GM21390 (cell line): ENCODE data around the gene KIF26B.

ENCODE experiments used
- ATAC-seq: cut with Tn5 transposase; IDR thresholded peaks from one replicate; pipeline ENCODE4 v1.9.1; 2021; ENCODE audit not compliant: unreplicated experiment

The KIF26B gene

DNA sequence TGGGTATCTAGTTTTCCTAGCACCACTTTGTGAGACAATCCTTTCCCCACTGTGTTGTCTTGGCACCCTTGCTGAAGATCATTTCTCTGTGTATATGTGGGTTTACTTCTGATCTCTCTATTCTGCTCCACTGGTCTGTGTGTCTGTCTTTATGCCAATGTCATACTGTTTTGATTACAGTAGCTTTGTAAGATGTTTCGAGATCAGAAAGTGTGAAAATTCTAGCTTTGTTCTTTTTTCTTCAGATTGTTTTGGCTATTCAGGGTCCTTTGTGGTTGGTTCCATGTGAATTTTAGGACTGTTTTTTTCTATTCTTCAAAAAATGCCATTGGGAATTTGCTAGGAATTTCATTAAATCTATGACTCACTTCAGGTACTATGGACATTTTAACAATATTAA is 116.2 kb downstream of the KIF26B start:
- ATAC-seq, result no peak

DNA sequence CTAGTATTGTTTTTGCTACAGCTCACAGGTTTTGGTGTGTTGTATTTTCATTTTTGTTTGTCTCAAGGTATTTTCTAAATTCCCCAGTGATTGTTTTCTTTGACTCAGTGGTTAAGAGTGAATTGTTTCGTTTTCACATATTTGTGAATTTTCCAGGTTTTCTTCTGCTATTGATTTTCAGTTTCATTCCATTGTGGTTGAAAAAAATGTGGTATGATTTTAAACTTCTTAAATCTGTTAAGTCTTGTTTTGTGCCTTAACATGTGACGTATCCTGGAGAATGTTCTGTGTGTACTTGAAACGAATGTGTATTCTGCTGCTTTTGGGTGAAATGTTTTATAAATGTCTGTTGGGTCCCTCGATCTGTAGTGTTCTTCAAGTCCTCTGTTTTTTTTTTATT is 117.9 kb downstream of the KIF26B start:
- no peak for ATAC-seq

DNA sequence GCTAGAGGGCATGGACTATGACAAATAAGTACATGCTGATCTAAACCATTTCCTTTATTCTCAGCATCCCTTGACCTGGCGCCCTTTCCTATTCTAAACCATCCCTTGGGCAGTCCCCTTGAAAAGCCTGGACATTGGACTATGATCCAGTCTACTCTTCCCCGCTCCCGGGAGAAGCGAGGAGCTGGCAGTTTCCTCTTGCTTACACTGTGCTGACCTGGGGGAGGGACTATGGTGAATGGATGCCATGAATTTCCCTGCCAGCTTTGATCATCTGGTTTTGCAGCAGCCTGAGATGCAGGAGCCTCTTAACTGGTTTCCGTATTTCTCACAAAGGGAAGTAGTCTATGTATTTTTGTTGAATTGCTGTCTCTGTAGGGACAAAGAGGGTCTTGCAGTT is 121.7 kb downstream of the KIF26B start:
- no peak for ATAC-seq

DNA sequence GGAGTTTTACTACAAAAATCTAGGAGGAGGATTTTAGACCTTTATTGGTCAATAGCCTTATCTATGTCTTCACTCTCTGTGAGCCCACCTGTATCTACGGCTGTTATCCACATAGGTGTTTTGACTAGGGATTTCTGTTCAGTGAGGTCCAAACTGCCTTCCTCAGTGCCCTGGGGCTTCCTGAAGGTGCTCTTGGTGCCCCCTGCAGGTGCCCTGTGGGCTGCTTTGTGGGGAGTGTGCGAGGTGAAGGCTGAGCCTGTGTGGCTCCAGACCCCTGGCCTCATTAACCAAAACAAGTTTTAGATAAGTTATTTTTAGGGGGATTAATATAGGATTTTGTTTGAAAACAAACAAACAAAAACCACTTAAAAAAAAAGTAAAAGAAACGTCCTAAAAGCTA is 122.5 kb downstream of the KIF26B start:
- no peak for ATAC-seq

DNA sequence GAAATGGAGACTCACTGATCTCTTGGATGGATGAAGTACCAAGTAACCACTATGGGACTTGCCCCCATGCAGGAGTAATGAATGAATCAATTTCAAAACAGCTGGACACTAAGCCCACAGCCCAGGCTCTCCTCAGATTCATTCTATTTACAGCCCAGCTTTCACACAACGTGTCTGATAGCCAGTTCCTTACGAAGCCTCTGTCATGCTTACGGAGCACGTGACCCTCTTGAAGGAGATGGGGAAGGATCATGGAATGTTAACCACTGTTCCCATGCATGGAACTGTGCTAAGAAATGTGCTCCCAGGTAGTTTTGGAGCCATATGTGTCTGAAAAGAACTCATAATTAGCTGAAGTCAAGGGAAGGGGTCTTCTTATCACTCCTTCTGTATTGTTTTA is 124.1 kb downstream of the KIF26B start:
- no peak for ATAC-seq

DNA sequence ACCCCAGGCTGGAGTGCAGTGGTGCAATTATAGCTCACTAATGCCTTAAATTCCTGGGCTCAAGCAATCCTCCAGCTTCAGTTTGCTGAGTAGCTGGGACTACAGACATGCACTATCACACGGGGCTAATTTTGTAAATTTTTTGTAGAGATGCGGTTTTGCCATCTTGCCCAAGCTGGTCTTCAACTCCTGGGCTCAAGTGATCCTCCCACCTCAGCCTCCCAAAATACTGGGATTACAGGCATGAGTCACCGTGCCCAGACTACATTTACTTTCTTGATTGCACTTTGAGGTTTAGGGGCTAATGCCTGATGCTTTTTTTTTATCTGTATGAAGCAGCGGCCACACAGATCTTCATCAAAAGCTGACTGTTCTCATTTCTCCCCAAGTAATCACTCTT is 124.6 kb downstream of the KIF26B start:
- no peak for ATAC-seq

DNA sequence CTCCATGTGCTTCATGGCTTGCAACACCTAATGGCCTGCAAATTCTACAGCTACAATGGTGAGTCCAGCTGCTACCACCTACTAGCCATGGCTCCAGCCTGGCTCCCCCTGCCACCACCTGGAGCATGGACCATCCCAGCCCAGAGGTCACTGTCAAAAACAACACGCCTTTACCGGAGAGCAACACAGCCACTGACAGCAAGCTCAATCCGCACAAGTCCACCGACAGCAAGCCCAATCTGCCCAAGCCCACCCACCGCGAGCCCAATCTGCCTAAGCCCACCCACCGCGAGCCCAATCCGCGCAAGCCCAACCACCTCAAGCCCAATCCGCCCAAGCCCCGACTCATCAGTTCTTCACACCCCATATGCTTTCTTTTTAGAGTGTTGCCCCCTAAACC is 128.2 kb downstream of the KIF26B start:
- ATAC-seq, result no peak

DNA sequence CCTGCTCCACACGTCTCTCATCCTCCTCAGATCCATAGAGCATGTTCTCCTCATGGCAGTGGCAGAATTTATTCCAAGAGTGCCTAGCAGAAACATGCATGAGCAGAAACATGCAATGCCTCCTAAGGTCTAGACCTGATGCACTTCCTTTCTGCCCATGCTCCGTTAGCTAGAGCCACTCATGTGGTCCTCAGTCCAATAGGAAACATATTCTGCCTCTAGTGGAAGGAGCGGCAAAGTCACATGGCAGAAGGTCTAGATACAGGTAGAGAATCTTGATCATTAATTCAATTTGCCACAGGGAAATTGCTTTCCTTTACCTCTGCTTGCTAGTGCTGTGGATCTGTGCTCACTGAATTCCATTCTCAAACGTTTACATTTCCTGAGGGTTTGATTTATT is 130.4 kb downstream of the KIF26B start:
- no peak for ATAC-seq

DNA sequence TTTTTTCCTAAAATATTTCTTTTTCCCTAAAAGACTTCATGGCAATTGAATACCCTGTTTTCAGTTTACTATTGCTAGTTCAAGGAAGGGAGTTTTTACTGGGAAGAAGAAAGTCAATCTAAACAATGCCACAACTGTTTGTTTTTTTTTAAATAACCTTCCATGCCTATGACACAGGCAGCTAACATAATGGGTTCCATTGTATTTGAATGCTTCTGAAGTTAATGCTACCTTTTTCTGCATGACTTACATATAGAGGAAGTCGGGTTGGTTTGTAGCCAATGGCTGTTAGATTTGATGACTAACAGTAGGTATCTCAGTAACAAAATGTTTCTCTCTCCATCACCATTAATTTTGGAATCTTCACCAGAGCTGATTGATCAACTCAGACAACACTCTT is 134.0 kb downstream of the KIF26B start:
- ATAC-seq, result no peak

DNA sequence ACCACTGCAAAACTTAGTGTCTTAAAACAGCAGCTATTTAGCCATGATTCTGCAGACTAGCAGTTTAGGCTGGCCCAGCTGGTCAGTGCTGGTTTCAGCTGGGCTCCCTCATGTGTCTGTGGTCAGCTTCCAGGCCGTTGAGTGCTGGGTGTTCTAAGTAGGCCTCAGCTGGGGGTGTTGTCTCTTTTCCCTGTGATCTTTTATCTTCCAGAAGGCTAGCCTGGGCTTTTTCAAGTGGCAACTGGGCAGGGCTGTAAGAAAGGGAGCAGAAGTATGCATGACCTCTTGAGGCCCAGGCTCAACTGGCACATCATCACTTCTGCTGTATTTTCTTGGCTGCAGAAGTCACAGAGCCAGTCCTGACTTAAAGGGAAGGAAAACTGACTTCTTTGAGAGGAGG is 136.1 kb downstream of the KIF26B start:
- no peak for ATAC-seq

DNA sequence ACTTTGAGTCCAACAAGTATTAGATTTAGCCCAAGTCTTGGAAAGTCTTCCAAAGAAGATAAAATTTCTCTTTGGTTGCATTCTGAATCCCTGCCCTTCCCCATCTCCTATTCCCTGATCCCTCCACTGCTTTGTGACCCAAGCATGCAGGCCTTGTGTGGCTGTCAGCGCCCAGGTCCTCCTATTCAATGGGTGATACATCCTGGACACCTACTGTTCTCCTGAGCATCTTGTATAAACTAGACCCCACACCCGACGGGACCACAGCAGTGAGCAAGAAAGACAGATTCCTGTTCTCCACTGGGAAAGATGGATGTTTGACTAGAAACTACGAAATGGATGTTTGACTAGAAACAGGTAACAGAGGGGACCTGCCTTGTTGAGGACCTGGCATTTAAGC is 136.6 kb downstream of the KIF26B start:
- ATAC-seq, result no peak

DNA sequence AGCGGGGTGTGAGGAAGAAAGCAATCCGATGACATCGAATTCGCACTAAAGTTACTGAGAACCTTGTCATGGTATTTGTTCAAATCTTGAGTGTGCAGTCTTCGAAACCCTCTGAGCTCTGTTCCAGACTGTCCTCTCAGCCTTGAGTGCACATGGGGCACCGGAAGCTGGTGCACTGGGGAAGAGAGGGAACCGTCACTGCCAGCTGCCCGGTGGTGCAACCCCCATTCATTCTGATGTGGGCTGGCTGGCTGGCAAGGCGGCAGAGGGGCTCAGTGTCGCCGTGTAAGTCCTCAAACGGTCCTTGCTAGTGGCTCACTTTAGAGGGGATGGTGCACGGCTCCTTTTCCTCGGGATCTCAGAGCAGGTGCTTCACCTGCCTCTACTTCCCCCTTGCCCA is 137.4 kb downstream of the KIF26B start:
- no peak for ATAC-seq

DNA sequence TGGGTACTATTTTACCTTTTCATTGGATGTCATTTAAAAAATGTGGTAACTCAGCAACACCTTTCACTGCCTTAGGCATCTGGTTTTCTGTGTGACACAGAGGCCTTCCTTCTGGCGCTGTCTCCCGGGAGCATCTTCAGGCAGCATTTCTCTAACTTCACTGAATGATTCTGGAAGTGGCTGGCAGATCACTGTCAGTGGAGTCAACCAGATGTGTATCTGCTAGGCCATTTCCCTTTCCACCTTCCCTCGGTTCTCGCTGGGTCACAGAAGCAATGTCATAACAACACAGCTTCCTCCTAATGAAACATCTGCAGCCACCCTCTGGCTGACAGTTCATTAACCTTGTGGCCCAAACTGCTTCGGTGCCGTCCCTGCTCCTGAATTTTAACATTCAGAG is 137.8 kb downstream of the KIF26B start:
- ATAC-seq, result no peak

DNA sequence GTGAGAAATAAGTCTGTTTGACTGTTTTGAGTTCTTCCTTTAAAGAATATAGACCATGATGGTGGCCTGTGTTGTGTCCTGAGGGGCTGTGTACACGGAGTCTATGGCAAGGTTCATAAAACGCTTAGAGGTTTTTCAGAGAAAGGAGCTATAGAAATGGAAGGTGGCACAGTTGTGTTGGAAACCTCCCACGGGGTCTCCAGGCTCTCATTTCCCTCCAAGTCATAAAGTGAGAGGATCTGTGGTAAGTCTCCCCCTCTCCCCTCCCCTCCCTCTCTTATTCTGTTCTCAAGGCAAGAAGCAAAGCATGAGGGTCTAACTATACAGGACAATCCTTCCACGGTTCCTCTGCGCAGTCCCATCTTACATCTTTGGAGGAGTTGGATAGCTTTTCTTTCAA is 139.2 kb downstream of the KIF26B start:
- ATAC-seq, result no peak

DNA sequence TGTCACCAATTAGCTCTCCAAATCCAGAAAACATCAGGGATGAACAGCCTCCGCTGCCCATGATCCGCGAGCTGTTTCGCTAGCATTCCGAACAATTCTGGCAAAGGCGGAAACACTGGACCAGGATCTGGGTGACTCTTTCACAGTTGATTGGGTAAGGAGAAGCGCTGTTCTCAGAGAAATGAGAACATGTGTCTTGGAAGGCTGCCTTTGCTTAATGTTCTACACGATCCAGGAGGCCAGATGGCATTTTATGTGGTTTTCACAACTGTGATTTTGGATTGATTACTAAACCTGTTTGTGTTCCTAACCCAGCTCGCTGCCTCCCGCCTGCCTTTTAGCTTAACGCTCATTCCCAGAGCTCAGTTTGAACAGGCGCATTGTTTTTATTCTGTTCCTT is 144.0 kb downstream of the KIF26B start:
- no peak for ATAC-seq

DNA sequence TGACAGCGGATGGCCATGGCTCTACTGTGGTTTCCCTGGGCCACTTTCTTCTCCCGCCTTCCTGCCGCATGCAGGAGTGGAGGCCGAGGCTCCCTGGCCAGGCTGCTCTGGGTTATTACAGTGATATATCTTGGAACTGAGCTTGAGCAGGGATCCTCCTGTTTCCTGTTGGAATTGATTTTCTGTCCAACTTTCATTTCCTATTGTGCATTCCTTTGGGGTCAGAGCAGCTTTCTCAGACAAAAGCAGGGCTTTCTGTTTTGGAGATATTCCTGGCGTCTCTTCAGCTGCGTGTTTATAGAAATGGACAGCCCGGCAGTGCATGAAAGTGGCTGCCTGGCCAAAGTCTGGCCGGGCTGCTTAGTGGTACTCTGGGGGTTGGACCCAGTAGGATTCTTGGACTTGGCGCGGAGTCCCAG is 146.4 kb downstream of the KIF26B start:
- ATAC-seq, result no peak

DNA sequence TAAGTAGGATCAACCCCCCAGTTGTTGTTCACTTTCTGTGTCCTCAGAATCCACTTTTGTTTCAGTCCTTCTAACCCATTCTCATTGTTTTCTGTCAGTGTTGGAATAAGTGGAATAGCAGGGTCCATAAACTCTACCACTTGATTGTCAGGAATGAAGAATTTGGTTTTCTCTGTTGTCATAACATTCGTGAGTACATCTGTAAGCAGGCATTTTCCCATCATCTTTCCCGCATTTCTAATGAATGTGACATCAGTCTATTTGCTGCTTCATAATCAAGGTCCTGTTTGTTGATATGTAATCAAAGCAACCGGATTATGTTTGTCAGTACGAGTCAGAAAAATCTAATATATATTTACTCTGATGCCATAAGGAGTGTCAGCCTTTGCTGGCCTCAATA is 147.1 kb downstream of the KIF26B start:
- no peak for ATAC-seq

DNA sequence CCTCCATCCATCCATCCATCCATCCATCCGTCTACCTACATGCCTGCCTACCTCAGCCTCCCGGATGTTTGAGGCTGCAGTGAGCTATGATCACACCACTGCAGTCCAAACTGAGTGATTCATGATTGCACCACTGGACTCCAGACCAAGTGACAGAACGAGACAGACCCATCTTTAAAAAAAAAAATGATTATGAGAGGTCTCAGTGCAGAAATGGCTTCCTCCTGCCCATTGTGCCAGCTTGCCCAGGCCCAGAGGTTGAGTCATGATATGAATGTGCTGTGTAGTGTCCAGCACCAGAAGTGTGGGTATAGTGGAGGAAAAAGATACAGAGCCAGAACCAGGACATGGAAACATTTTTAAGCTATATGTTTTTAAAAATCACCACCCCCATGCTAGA is 149.9 kb downstream of the KIF26B start:
- no peak for ATAC-seq

DNA sequence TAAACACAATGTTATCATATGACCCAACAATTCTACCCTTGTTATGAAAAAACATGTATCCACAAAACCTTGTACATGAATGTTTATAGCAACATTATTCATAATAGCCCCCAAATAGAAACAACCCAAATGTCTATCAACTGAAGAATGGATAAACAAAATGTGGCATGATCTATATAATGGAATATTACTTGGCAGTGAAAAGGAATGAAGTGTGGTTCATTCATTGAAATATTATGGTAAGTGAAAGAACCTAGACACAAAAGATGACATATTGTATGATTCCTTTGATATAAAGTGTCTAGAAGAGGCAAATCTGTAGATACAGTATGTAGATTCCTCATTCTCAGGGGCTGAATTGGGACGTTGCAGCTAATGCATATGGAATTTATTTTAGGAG is 151.2 kb downstream of the KIF26B start:
- ATAC-seq, result no peak

DNA sequence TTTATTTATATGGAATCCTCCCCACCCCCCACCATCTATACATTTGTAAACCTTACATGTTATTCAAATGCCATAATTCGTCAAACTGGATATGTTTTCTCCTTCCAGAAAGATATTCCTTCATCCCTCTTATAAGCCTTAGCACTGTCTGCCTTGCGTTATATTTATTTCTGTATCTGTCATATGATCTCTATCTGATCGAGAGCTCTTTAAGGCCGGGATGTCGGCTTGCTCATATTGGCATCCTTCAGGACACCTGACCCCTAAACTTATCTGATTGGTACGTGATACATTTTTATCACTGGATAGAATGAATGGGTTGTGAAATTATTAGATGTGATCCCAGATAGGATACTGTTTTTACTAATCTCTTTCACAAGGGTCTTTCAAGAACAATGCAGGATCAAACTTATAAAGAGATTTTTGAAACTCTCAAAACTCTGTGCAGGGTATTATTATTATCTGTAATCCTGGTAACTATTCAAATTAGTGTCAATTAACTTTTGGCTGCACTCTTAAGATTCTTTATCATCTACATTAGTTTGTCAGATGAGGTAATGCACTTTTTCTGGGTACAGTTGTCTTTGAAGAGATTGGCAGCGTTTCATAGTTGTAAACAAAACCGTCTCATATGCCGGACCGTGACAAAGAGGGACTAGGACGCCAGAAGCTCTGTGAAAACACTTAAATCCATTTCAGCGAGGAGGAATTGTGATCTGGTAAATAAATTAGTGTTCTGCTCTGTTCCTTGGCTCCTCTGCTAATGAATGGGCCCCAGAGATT is 152.0 kb downstream of the KIF26B start:
- ATAC-seq, result no peak

DNA sequence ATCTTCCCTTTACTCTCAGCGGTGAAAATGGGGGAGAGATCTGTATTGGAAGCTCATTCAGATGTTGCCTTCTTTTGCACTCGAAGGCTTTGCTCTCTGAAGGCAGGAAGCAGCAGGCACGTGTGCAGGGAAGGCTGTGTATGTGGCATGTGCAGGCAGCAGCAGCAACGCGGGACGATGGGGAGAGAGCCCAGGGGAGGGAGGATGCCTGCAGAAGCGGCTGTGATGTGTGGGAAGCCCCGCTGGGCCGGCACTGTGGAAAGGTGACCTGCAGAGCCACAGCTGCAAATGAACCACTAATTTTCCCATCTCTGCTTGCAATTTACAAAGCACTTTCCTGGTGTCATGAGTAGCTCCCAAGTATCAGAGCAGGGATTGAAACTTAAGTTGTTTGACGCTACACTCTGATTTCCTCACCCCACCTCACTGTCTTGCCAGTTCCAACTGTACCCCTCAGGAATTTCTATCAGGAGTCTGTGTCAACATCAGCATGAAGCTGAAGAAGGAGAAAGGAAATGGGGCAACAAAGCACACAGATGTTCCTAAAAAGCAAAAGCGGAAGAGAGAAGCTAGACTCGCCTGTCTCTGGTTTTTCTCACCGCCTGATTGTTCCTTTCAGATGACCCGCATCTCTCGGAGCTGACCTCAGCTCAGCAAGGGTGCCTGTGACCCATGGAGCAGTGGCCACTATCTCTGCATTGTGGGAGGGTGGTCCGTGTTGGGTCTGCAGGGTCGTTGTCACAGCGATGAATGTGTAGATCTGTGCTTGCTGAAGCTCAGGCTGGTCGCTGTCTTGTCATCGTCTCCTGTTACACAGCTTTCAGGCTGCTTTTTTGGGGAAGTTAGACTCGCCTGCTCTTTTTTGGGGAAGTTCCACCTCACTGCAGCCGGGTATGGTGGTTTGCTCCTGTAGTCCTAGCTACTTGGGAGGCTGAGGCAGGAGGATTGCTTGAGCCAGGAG is 156.1 kb downstream of the KIF26B start:
- peak; percentile 79 for ATAC-seq

DNA sequence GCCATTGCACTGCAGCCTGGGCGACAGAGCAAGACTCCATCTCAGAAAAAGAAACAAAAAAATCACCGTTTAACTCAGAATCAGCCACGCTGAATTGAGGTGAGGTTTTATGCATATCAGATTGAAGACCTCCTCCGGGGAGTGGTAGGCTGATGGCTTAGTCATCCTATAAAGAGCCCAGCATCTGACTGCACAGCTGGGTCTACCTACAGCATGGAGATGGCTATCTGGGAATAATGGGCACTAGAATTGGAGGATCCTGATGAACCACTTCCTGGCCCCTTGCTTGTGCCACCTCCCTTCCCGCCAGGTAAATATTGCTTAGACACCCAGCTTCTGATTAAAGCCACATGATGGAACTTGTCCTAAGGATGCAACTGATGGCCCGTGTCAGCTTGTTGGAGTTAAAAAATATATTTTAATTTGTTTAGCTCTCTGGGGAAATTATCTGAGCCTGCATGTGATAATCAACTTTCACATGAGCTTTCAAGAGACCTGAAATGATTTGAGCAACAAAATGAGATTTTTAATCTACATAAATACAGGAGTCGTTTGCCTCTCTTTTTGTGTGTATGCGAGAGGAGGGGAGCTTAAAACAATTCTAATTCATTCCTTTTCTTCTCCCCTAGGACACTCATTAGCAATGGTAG is 157.2 kb downstream of the KIF26B start:
- no peak for ATAC-seq
